Hematopoietic multipotent progenitor cell (in vitro differentiated cells): ENCODE measurements around the gene VTA1. TPM values are rescaled to one million over a fixed set of nuclear protein-coding genes. Genes with fewer than 3 reads are reported as not detected.

Experiments
- DNase-seq, 3 donors: peaks; one replicate each; pipeline ENCODE4 v3.0.0-alpha.2; 2011 to 2015; ENCODE audit warnings: low read depth in 2 of 3, low spot score in 2 of 3
- total RNA-seq: library from RNA; depleted of rRNA; stranded (reverse); fragments of >200 nt; gene quantifications from one replicate; pipeline ENCODE4 v1.2.3, GENCODE V29; 2012

Gene VTA1
- total RNA-seq, 1 donor = 39.9 TPM

- no peak for DNase-seq
These were observed 113.7 kb downstream of the VTA1 start for GRCh38 chr6:142260748-142261147.

GRCh38 chr6:142262231-142262630, 115.2 kb downstream of the VTA1 start:
- DNase-seq = no peak

- no peak for DNase-seq
These were observed 118.4 kb downstream of the VTA1 start for GRCh38 chr6:142265476-142265875.

- DNase-seq = no peak
These were observed 119.0 kb downstream of the VTA1 start for GRCh38 chr6:142266060-142266459.

GRCh38 chr6:142271476-142271875, 124.4 kb downstream of the VTA1 start:
- no peak for DNase-seq

Other genes with a start within 250 kb of the VTA1 start
- gene GJE1, start 14.3 kb upstream of the VTA1 start, total RNA-seq = not detected
- not detected for gene NMBR, start 141 bp upstream of the VTA1 start, total RNA-seq
- gene ADGRG6, start 154.7 kb downstream of the VTA1 start, total RNA-seq = 57.1 TPM